Activated CD4-positive, alpha-beta T cell treated with anti-CD3 and anti-CD28 coated beads, Interleukin-2, amount 10 ng/mL, durations not matched to agents 24 days and 14 days (primary cell): ENCODE results near the gene LIN28A. TPM values are rescaled to one million over a fixed set of nuclear protein-coding genes. Genes with fewer than 3 reads are reported as not detected.
"Not testable (repeated sequence)": the region's sequence is repeated elsewhere in the genome, so short reads cannot be mapped to it uniquely, and the experiment has no call there.

Source experiments
- DNase-seq: peaks from one replicate; pipeline ENCODE4 v3.0.0; 2022
- H3K27ac Mint-ChIP-seq: one replicate; pipeline ENCODE4 v1.8.0; 2022; ENCODE audit warnings: mild to moderate bottlenecking, mixed read lengths
- H3K27me3 Mint-ChIP-seq: one replicate; pipeline ENCODE4 v1.8.0; 2022; ENCODE audit warnings: mixed read lengths
- H3K36me3 Mint-ChIP-seq: one replicate; pipeline ENCODE4 v1.8.0; 2022; ENCODE audit warnings: low read depth, mild to moderate bottlenecking, mixed read lengths
- H3K4me1 Mint-ChIP-seq: one replicate; pipeline ENCODE4 v1.8.0; 2021; ENCODE audit warnings: mixed read lengths
- H3K4me3 Mint-ChIP-seq: one replicate; pipeline ENCODE4 v1.8.0; 2022; ENCODE audit warnings: mild to moderate bottlenecking, moderate library complexity, mixed read lengths
- H3K9me3 Mint-ChIP-seq: one replicate; pipeline ENCODE4 v1.8.0; 2021; ENCODE audit warnings: mixed read lengths
- intact Hi-C: fragments of 100-400 bp; cut with micrococcal nuclease; formaldehyde crosslinking; loops from one replicate; pipeline ENCODE4 v1.15.1; 2023
- total RNA-seq: library from RNA; stranded (reverse); gene quantifications from 2 replicates; pipeline ENCODE4 v1.2.3, GENCODE V29; 2022

The LIN28A gene
- not detected in 2 replicates for total RNA-seq

GRCh38 chr1:26410706-26411623 is at the start of gene LIN28A:
LIN28A (plus strand) TSS chr1:26410817; CDS start chr1:26410892, 75 bp downstream.
- Mint-ChIP-seq H3K27me3 (peaks cover 69% of the 10 kb centered on the region), H3K36me3 (peaks cover 1% of the 10 kb centered on the region), H3K4me3 (no peak within 1 kb of the TSS), H3K9me3 (peaks cover 3% of the 10 kb centered on the region), H3K4me1 (peaks cover 20% of the 10 kb centered on the region), H3K27ac (no peak within 1 kb of the TSS)
- no peak for DNase-seq
- intact Hi-C loops, result no loop called here

- Mint-ChIP-seq H3K27me3 (peaks cover 18% of the 10 kb centered on the region), H3K36me3 (no peaks in the 10 kb centered on the region), H3K4me1 (peaks cover 47% of the 10 kb centered on the region), H3K9me3 (no peaks in the 10 kb centered on the region), H3K4me3 (no peak overlapping the region), H3K27ac (no peak overlapping the region)
- intact Hi-C loops, result loop anchor here (5.0 kb wide), 2 partner anchors 36 to 39 kb away; no protein-coding TSS in a partner anchor
- DNase-seq, result no peak
These were observed 49.0 kb upstream of the LIN28A start for GRCh38 chr1:26361605-26362122.

GRCh38 chr1:26362331-26362730 is 48.3 kb upstream of the LIN28A start:
- Mint-ChIP-seq H3K9me3 (no peaks in the 10 kb centered on the region), H3K4me3 (no peak overlapping the region), H3K36me3 (no peaks in the 10 kb centered on the region), H3K27me3 (peaks cover 18% of the 10 kb centered on the region), H3K27ac (no peak overlapping the region), H3K4me1 (peaks cover 47% of the 10 kb centered on the region)
- intact Hi-C loops, result loop anchor here (5.0 kb wide), 2 partner anchors 35 to 40 kb away; no protein-coding TSS in a partner anchor
- no peak for DNase-seq

GRCh38 chr1:26363549-26364448 is 46.8 kb upstream of the LIN28A start:
- H3K4me3 Mint-ChIP-seq, result no peak overlapping the region
- H3K9me3 Mint-ChIP-seq, result no peaks in the 10 kb centered on the region
- H3K27me3 Mint-ChIP-seq, result peaks cover 18% of the 10 kb centered on the region
- peaks cover 39% of the 10 kb centered on the region for H3K4me1 Mint-ChIP-seq
- H3K27ac Mint-ChIP-seq, result peak overlapping the region; percentile 11
- intact Hi-C loops, result loop anchor here (2.0 to 5.0 kb wide), 3 partner anchors 34 to 77 kb away; no protein-coding TSS in a partner anchor
- DNase-seq, result peak; percentile 96
- no peaks in the 10 kb centered on the region for H3K36me3 Mint-ChIP-seq

GRCh38 chr1:26364956-26365355 is 45.7 kb upstream of the LIN28A start:
- intact Hi-C loops, result loop anchor here (2.0 to 5.0 kb wide), 3 partner anchors 32 to 78 kb away; no protein-coding TSS in a partner anchor
- Mint-ChIP-seq H3K9me3 (no peaks in the 10 kb centered on the region), H3K27ac (no peak overlapping the region), H3K4me1 (peaks cover 33% of the 10 kb centered on the region), H3K4me3 (no peak overlapping the region), H3K36me3 (no peaks in the 10 kb centered on the region), H3K27me3 (peaks cover 10% of the 10 kb centered on the region)
- no peak for DNase-seq

- H3K27me3 Mint-ChIP-seq, result peaks cover 6% of the 10 kb centered on the region
- intact Hi-C loops, result no loop called here
- peaks cover 36% of the 10 kb centered on the region for H3K4me1 Mint-ChIP-seq
These were observed 43.2 kb upstream of the LIN28A start for GRCh38 chr1:26367441-26367840.

GRCh38 chr1:26368006-26368405 is 42.6 kb upstream of the LIN28A start:
- Mint-ChIP-seq H3K36me3 (peaks cover 3% of the 10 kb centered on the region), H3K27me3 (peaks cover 6% of the 10 kb centered on the region), H3K4me3 (no peak overlapping the region), H3K27ac (no peak overlapping the region), H3K9me3 (no peaks in the 10 kb centered on the region), H3K4me1 (peaks cover 39% of the 10 kb centered on the region)
- DNase-seq, result no peak
- intact Hi-C loops, result no loop called here

More at GRCh38 chr1:26367441-26367840, 43.2 kb upstream of the LIN28A start:
- Mint-ChIP-seq H3K9me3 (no peaks in the 10 kb centered on the region), H3K4me3 (no peak overlapping the region), H3K36me3 (peaks cover 3% of the 10 kb centered on the region), H3K27ac (no peak overlapping the region)
- DNase-seq, result no peak

- intact Hi-C loops, result no loop called here
- no peak overlapping the region for H3K27ac Mint-ChIP-seq
These were observed 42.1 kb upstream of the LIN28A start for GRCh38 chr1:26368486-26368885.

GRCh38 chr1:26370591-26371382 is 39.8 kb upstream of the LIN28A start:
- Mint-ChIP-seq H3K4me1 (peaks cover 52% of the 10 kb centered on the region), H3K4me3 (no peak overlapping the region), H3K36me3 (peaks cover 3% of the 10 kb centered on the region), H3K9me3 (no peaks in the 10 kb centered on the region), H3K27ac (peak overlapping the region; percentile 25), H3K27me3 (no peaks in the 10 kb centered on the region)
- intact Hi-C loops, result no loop called here
- no peak for DNase-seq

More at GRCh38 chr1:26368486-26368885, 42.1 kb upstream of the LIN28A start:
- Mint-ChIP-seq H3K27me3 (peaks cover 6% of the 10 kb centered on the region), H3K9me3 (no peaks in the 10 kb centered on the region), H3K4me1 (peaks cover 39% of the 10 kb centered on the region), H3K4me3 (no peak overlapping the region), H3K36me3 (peaks cover 3% of the 10 kb centered on the region)
- DNase-seq, result no peak

- intact Hi-C loops, result loop anchor here (2.0 kb wide), 1 partner anchor 17 kb away; no protein-coding TSS in a partner anchor
- peaks cover 61% of the 10 kb centered on the region for H3K4me1 Mint-ChIP-seq
- no peak for DNase-seq
- no peaks in the 10 kb centered on the region for H3K9me3 Mint-ChIP-seq
- H3K27me3 Mint-ChIP-seq, result no peaks in the 10 kb centered on the region
- peak overlapping the region; percentile 33 for H3K4me3 Mint-ChIP-seq
- peaks cover 3% of the 10 kb centered on the region for H3K36me3 Mint-ChIP-seq
- peak overlapping the region; percentile 74 for H3K27ac Mint-ChIP-seq
These were observed 38.6 kb upstream of the LIN28A start for GRCh38 chr1:26372039-26372438.

GRCh38 chr1:26372611-26373010 is 38.0 kb upstream of the LIN28A start, which contains the start of gene ZNF683:
ZNF683 (minus strand) TSS chr1:26372750; CDS start chr1:26368571, 4,179 bp downstream.
- H3K27ac Mint-ChIP-seq, result peak within 1 kb of the TSS; percentile 74
- peaks cover 67% of the 10 kb centered on the region for H3K4me1 Mint-ChIP-seq
- intact Hi-C loops, result loop anchor here (2.0 kb wide), 1 partner anchor 16 kb away; no protein-coding TSS in a partner anchor
- not testable (repeated sequence) for H3K9me3 Mint-ChIP-seq, DNase-seq, H3K36me3 Mint-ChIP-seq, H3K27me3 Mint-ChIP-seq
- H3K4me3 Mint-ChIP-seq, result peak within 1 kb of the TSS; percentile 33

GRCh38 chr1:26373281-26373680 is 37.3 kb upstream of the LIN28A start:
- H3K4me1 Mint-ChIP-seq, result peaks cover 74% of the 10 kb centered on the region
- peak overlapping the region; percentile 74 for H3K27ac Mint-ChIP-seq
- DNase-seq, result peak; percentile 85
- intact Hi-C loops, result loop anchor here (2.0 kb wide), 1 partner anchor 16 kb away; no protein-coding TSS in a partner anchor
- peak overlapping the region; percentile 33 for H3K4me3 Mint-ChIP-seq
- no peaks in the 10 kb centered on the region for H3K27me3 Mint-ChIP-seq
- H3K36me3 Mint-ChIP-seq, result peaks cover 3% of the 10 kb centered on the region
- no peaks in the 10 kb centered on the region for H3K9me3 Mint-ChIP-seq
